Cortex of kidney (tissue), 1 donor: Measurements from ENCODE around the gene CCDC157.

ENCODE experiments used
- DNase-seq: peaks from one replicate; lab custom pipeline; 2025; lab: John Stamatoyannopoulos, UW

CCDC157 gene

GRCh38 chr22:30413745-30414524 is 57.1 kb downstream of the CCDC157 start:
- no peak for DNase-seq

DNA sequence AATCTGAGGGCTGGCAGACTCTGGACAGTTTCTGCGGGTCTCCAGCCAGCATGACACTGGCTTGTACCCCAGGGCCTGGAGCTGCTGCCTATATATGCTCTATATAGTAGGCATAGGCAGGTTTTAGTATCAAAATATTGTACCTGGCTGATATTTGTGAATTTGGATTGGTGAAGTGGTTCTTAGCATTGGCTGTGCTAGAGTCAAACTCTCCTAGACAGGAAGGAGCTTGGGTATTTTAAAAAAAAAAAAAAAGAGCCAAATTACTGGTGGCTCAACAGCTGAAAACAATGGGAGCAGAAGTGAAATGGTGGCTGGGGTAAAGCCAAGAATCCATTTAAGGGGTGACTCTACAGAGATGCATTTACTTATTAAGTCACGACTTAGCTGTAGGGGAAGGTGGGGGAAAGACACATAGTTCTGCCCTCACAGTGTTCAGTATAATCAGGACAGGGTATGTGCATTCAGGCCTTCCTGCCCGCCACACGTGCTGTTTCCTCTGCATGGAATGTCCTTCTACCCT is 57.8 kb downstream of the CCDC157 start:
- no peak for DNase-seq

DNA sequence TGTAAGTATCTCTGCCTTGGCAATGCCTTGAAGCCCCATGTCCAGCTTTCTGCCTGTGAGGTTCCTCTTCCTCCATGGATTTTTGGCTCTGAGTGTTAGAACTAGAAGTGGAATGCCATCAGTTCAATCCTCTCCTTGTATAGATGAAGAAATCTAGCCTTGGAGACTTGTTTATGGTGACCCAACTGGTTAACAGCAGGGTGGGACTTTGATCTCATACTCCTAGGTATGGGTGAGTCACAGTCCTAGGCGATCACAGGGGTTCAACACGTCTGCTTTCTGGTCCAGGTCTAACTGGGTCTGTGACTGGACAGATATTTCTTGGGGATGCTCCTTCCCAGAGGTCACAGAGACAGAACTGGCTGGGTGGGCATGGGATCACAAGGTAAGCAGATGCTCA is 59.6 kb downstream of the CCDC157 start:
- no peak for DNase-seq

GRCh38 chr22:30416837-30417236 is 60.0 kb downstream of the CCDC157 start:
- no peak for DNase-seq

DNA sequence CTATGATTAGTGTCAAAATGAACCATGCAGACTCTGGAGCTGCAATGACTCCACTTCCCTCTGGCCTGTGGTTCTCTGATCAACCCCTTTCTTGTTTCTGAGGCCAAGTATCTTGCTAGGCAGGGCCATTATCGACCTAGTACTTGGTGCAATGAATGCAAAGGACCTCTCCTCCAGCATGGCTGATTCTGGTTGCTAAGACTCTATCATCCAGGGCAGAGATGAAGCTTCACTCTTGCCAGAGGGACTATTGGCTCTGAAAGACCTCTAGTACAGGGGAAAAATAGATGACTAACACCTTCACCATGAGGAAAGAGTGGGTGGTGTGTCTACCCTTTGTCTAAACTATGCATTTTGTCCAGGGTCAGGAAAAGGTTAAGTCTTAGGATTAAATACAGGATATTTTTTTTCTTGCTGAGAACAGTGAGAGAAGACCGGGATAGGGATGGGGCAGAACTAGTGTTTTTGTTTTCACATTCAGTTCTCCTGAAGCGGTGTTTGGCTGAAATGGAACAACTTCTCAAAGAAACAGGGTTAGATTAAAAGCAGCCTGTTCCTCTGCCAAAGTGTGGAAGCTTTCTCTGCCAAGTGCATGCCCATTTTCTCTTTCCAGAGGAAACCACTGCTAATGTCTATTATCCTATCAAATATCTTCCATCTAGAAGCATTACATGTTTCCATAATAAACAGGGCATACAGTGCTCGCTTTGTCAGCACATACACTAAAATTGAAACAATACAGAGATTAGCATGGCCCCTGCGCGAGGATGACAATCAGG is 63.7 kb downstream of the CCDC157 start:
- DNase-seq, result no peak

DNA sequence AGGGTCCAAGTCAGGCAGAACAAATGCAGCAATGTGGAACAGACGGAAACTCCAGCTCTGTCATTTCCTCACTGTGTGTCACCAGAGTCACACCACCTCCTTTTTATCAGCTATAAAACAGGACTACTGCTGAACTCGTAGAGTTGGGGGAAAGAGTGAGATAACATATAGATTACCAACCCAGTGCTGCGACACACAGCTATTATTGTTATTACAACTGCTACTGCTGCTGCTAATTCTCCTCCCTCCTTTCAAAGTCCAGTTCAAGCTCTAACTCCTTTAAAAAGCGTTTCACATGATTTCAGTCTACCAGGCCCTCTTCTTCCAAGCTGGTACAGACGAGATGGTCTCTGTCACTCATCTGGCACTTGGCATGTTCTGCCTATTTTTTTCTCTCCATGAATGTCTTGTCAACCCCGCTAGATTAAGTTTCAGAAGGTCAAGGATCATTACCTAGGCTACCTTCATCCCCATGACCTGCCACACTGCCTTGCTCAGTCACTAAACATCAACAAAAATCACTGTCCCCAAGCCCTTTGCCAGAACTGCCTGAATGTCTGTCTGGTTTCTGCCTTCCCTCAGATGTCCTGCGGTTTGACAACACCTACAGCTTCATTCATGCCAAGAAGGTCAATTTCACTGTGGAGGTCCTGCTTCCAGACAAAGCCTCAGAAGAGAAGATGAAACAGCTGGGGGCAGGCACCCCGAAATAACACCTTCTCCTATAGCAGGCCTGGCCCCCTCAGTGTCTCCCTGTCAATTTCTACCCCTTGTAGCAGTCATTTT is 65.1 kb downstream of the CCDC157 start:
- DNase-seq, result no peak

DNA sequence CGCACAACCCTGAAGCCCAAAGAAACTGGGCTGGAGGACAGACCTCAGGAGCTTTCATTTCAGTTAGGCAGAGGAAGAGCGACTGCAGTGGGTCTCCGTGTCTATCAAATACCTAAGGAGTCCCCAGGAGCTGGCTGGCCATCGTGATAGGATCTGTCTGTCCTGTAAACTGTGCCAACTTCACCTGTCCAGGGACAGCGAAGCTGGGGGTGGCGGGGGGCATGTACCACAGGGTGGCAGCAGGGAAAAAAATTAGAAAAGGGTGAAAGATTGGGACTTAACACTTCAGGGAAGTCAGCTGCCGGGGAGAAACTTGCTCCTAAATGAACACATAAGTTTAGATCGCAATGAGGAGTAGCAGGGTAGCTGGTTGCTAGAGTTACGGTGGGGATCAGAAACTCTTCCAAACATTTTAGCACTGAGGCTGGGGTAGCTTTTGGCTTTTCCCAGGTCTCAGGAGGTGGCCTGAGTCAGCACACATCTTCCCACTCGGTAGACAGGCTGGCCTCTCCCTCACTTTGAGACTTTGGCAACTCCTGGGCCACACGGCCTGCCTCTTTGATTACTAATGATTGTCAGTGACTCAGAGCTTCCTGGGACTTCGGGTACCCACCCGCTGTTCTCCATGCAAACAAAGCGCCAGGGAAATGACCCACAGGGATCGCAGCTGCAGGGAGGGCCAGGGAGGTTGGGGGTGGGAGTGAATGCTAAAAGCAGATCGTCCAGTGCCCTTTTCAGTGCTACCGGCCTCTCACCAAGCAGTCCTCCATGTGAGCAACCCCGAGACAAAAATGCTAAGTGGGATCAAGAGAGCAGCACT is 65.9 kb downstream of the CCDC157 start:
- DNase-seq, result no peak

DNA sequence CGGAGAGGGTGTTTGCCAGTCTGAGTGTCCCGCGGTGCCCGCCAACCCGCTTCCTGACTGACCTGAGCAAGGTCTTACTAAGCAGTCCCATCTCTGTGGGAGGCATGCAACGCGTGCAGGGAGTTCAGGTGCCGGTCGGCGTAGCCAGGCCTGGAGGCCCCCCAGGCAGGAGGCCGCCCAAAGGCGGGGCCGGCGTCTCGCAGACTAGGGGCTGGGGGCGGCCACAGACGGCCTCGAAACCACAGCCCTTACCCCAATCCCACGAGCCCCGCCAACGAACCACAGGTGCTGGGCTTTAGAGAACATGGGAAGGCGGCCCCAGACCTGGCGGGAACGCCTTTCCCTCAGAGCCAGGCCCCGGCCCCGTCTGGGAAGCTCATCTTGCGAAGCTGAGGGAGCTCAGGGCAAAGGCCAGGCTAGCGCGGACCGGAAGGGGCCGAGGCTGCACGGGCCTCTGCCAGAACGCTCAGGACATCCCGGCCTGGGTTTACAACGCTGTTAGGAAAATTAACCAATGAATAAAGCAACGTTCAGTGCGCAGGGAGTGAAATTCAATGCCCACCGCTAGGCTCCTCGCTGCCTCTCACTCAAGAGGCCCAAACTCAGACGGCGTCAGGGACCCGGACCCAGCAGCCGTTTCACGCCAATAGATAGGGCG is 66.6 kb downstream of the CCDC157 start:
- DNase-seq, result no peak

GRCh38 chr22:30423959-30424533 is 67.2 kb downstream of the CCDC157 start:
- peak; percentile 67 for DNase-seq

- DNase-seq, result no peak
Observed at GRCh38 chr22:30424534-30425326, 67.9 kb downstream of the CCDC157 start.

GRCh38 chr22:30425327-30425615 is 68.5 kb downstream of the CCDC157 start:
- no peak for DNase-seq

GRCh38 chr22:30425616-30426387 is 69.0 kb downstream of the CCDC157 start, which contains the start of gene MTFP1:
Gene MTFP1 (plus strand): TSS chr22:30425768. CDS start chr22:30425880, 112 bp downstream.
- DNase-seq, result no peak
